Psoas muscle (tissue), 8 donors: ENCODE measurements around the gene ZFC3H1. TPM values are rescaled to one million over a fixed set of nuclear protein-coding genes. Genes with fewer than 3 reads are reported as not detected.

Source experiments
- ATAC-seq, 4 donors: fragments of 200-7000 bp; cut with Tn5 transposase; one replicate each; pipeline ENCODE4 v1.9.1; 2020; ENCODE audit warnings: moderate library complexity in 3 of 4, mild to moderate bottlenecking in 2 of 4
- DNase-seq, 2 donors: peaks; one replicate each; pipeline ENCODE4 v3.0.0-alpha.2; 2020
- H3K27ac ChIP-seq: fragments of 200-600 bp; one replicate; pipeline ENCODE4 v1.8.0; 2022
- H3K27me3 ChIP-seq, 3 donors: fragments of 200-600 bp in 1 of 3; one replicate each; pipeline versions ENCODE4 v1.6.1 to v1.8.0; 2013 to 2022; ENCODE audit warnings: low read length in 2 of 3, mild to moderate bottlenecking in 2 of 3, moderate library complexity in 1 of 3; ENCODE audit not compliant: insufficient read depth in 3 of 3
- H3K36me3 ChIP-seq, 2 donors: fragments of 200-600 bp in 1 of 2; one replicate each; pipeline versions ENCODE4 v1.6.1 to v1.8.0; 2013 to 2022; ENCODE audit warnings: low read depth in 1 of 2, mild to moderate bottlenecking in 1 of 2, moderate library complexity in 1 of 2; ENCODE audit not compliant: insufficient read depth in 1 of 2
- H3K4me1 ChIP-seq: fragments of 200-600 bp; one replicate; pipeline ENCODE4 v1.8.0; 2022
- H3K4me3 ChIP-seq: fragments of 200-600 bp; one replicate; pipeline ENCODE4 v1.8.0; 2022; ENCODE audit warnings: mild to moderate bottlenecking
- H3K9me3 ChIP-seq: fragments of 200-600 bp; one replicate; pipeline ENCODE4 v1.8.0; 2022
- WGBS, 3 donors: extraction: QIAGEN DNeasy Blood & Tissue Kit; methylation state at CpG; one replicate each; pipeline versions ENCODE4 v1.1.6 to v1.1.7; 2013; 5-methylcytosine and 5-hydroxymethylcytosine counted together
- intact Hi-C, 2 donors: fragments of 100-400 bp; cut with DNase I; formaldehyde crosslinking; loops; one replicate each; pipeline versions ENCODE4 v1.11.0 to v1.14.2; 2022
- polyA plus RNA-seq, 3 donors: library from polyadenylated mRNA; stranded (reverse); fragments of 200-250 nt; gene quantifications; one replicate each; pipeline ENCODE4 v1.2.3, GENCODE V29; 2013
- total RNA-seq, 4 donors: library from RNA; stranded (reverse); fragmentation: NEBNext Ultra II Directional in 2 of 4; extraction: Animal tissue kit (Norgen Biotek cat#: 25700) in 2 of 4; gene quantifications; one replicate each; pipeline versions ENCODE4 v1.2.1 to v1.2.4, GENCODE V29; 2021 to 2023
- TF ChIP-seq, protein P1 (sequence below): fragments of 200-600 bp; IDR thresholded peaks from one replicate; pipeline ENCODE4 v1.8.0; 2022; ENCODE audit warnings: antibody characterized with exemption
- donor health status: healthy with polysubstance abuse.
- donor health status: DM: no; HTN: no; CAD: no; lungs with moderate emphysema.
- donor health status: Bipolar disorder and iron deficiency.
- donor health status: healthy.
- donor health status: DM: yes; HTN: yes; CAD: no.
- donor health status: DM: no; HTN: no; CAD: no.
- donor health status: DM: no; HTN: no; CAD: no.
- donor health status: DM: yes; HTN: yes; CAD: no.

Gene ZFC3H1
- total and polyA plus RNA-seq, 7 donors: 5.5 to 18.1 (median 13.0) TPM

DNA sequence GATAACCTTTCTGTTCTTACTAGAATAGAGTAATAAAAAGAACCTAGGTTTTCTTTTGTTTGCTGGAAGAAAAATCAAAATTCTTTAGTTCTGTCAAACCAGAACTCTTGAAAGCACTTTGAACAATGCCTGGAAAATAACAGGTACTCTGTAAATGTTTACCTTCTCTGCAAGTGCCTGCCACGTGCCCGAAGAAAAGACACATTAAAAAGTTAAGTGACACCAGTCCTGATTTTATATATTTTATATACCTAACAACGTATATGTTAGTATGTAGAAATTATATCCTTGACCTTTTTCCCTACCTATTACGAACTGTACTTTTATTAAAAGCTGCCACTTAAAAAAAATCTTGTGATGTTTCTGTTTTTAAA lies 1.4 kb upstream of the ZFC3H1 start:
- no peak for ATAC-seq
- no peaks in the 10 kb centered on the region for H3K9me3 ChIP-seq
- intact Hi-C loops: loop anchor here (10.0 kb wide), 1 partner anchor 180 kb away; no protein-coding TSS in a partner anchor
- H3K27me3 ChIP-seq: no peaks in the 10 kb centered on the region
- DNase-seq: no peak
- WGBS, 3 donors: 20 to 29% (median 25%) methylated on average over 4 of the region's 4 CpGs
- TF ChIP-seq, protein P1, sequence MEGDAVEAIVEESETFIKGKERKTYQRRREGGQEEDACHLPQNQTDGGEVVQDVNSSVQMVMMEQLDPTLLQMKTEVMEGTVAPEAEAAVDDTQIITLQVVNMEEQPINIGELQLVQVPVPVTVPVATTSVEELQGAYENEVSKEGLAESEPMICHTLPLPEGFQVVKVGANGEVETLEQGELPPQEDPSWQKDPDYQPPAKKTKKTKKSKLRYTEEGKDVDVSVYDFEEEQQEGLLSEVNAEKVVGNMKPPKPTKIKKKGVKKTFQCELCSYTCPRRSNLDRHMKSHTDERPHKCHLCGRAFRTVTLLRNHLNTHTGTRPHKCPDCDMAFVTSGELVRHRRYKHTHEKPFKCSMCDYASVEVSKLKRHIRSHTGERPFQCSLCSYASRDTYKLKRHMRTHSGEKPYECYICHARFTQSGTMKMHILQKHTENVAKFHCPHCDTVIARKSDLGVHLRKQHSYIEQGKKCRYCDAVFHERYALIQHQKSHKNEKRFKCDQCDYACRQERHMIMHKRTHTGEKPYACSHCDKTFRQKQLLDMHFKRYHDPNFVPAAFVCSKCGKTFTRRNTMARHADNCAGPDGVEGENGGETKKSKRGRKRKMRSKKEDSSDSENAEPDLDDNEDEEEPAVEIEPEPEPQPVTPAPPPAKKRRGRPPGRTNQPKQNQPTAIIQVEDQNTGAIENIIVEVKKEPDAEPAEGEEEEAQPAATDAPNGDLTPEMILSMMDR: no peak
- H3K4me3 ChIP-seq: peak overlapping the region; percentile 93
- peak overlapping the region; percentile 97 for H3K27ac ChIP-seq
- H3K4me1 ChIP-seq: peaks cover 27% of the 10 kb centered on the region
- H3K36me3 ChIP-seq: peaks cover 0 to 5% of the 10 kb centered on the region in 2 donors

DNA sequence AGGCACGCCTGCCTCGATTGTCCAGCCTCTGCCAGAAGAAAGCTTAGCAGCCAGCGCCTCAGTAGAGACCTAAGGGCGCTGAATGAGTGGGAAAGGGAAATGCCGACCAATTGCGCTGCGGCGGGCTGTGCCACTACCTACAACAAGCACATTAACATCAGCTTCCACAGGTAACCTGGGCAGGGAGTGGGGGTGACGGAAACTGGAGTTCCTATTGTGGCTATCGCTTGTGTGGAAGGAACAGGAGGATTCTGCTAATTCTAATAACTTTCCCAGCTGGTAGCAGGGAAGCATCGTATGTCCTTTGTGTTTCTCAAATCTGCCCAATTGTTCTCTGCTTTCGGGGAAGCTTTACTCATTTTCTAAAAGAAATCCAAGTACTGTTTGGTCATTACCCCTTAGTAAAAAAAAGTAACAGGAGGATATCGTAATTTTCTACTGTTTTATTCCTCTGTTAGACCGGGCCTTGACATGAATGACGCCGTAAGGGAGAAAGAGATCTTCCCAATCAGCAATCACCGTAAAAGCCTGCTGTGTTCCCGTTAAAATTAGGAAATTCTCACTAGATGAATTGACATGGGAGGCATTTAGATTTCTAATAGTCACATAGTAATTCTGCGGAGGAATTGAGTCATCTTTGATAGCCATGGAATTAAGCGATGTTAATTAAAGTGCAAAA lies 902 bp upstream of the ZFC3H1 start:
- TF ChIP-seq, protein P1: no peak
- intact Hi-C loops: loop anchor here (5.0 to 10.0 kb wide), 2 partner anchors 88 to 180 kb away; partner anchors contain the start of gene RAB21 (in 1 of the 2)
- peak in 2 of 4 donors; percentile 6 to 9 for ATAC-seq

DNA sequence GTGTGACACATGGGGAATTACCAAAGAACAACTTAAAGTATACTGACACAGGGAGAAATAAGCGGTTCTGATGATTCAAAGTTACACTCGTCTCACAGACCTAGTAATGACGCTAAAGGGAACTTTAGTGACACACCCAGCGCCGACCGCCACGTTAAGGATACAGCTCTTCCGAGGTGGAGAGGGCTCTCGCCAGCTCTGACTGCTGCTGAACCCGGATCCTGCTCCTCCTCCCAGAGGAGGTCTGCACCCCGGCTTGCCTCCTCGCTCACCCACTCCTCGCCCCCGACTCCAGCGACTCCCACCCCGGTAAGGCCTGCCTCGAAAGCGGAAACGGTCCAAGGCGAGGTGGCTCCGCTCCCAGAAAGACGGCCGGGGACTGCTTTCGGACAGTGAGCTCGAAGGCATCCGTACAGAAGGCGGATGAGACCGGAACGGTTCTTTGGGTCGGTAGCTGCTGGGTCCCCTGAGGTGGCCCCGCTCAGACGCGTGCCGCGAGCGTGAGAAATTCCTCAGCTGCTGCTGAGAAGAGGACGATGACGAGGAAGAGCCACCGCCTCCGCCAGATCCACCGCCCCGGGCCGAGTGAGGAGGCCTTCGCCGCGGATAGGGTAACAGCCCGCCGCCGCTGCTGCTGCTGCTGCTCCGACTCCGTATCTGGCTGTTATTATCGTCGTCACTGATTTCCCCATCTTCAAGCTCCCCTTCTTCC lies 643 bp downstream of the ZFC3H1 start:
- Histone ChIP-seq H3K4me3 (peak overlapping the region; percentile 93), H3K36me3 (peaks cover 0 to 26% of the 10 kb centered on the region in 2 donors), H3K9me3 (no peaks in the 10 kb centered on the region), H3K27ac (peak overlapping the region; percentile 97), H3K4me1 (peaks cover 27% of the 10 kb centered on the region), H3K27me3 (no peaks in the 10 kb centered on the region)
- peak; percentile 65 to 82 for DNase-seq
- ATAC-seq: peak; percentile 53 to 66 (median 58)
- intact Hi-C loops: loop anchor here (2.0 to 10.0 kb wide), 3 partner anchors 24 to 182 kb away; partner anchors contain the start of genes RAB21 (in 1 of the 2) and TMEM19 (in 1 of the 2)
- WGBS, 3 donors: 0% methylated on average over 48 to 53 of the region's 53 CpGs
- TF ChIP-seq, protein P1: no peak

More for the DNA sequence above, 902 bp upstream of the ZFC3H1 start:
- no peak for DNase-seq
- H3K4me1 ChIP-seq: peaks cover 27% of the 10 kb centered on the region
- peak overlapping the region; percentile 97 for H3K27ac ChIP-seq
- 0 to 1% (median 1%) methylated on average over 20 of the region's 20 CpGs for WGBS, 3 donors
- H3K36me3 ChIP-seq: peaks cover 0 to 11% of the 10 kb centered on the region in 2 donors
- H3K9me3 ChIP-seq: no peaks in the 10 kb centered on the region
- peak overlapping the region; percentile 93 for H3K4me3 ChIP-seq
- H3K27me3 ChIP-seq: no peaks in the 10 kb centered on the region

DNA sequence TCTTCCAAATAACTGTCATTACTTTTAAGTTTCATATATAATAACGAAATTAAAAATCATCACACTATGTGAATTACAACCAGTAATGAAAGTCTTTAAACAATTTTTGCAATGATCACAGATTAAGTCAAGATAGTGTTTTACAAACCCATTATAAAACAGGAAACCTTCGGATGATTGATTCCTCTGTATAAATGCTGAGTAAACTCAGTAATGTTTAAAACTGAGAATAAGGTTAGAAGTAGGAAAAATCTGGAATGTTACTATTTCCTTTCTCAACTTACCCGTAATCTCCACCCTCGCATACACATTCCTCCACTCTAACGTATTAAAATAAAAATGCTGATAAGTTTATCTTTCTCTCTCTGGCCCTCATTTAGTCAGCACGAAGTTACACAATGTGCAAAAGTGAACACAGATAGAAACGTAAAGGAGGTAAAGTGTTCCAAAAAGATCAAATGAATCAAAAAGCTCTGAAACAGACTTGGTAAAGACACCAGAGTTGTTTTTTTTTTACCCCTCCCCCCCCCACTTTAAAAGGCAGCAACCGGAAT lies 1.6 kb downstream of the ZFC3H1 start:
- Histone ChIP-seq H3K4me3 (peak overlapping the region; percentile 93), H3K27ac (peak overlapping the region; percentile 97), H3K9me3 (no peaks in the 10 kb centered on the region), H3K4me1 (peaks cover 27% of the 10 kb centered on the region), H3K27me3 (no peaks in the 10 kb centered on the region), H3K36me3 (peaks cover 0 to 36% of the 10 kb centered on the region in 2 donors)
- DNase-seq (no peak), ATAC-seq (no peak)
- TF ChIP-seq, protein P1: no peak
- WGBS, 3 donors: 9 to 14% (median 10%) methylated on average over 8 of the region's 8 CpGs
- intact Hi-C loops: loop anchor here (2.0 to 10.0 kb wide), 3 partner anchors 25 to 183 kb away; partner anchors contain the start of genes RAB21 (in 1 of the 2) and TMEM19 (in 1 of the 2)
